HUDEP-2 (cell line): Measurements from ENCODE around the gene KIAA0586.
A peak's percentile ranks its signal among the peaks of the same experiment; 100 is the strongest.
"Not testable (repeated sequence)": the region's sequence is repeated elsewhere in the genome, so short reads cannot be mapped to it uniquely, and the experiment has no call there.

Source experiments
- DNase-seq, 76 experiments: peaks; one replicate each; lab custom pipeline; 2025; ENCODE audit not compliant: unreplicated experiment in 76 of 76; lab: John Stamatoyannopoulos, UW

KIAA0586 gene

GRCh38 chr14:58463147-58463546 lies 35.6 kb downstream of the KIAA0586 start:
- DNase-seq = no peak

GRCh38 chr14:58464652-58465051 lies 37.1 kb downstream of the KIAA0586 start:
- DNase-seq = no peak

GRCh38 chr14:58465421-58465820 lies 37.9 kb downstream of the KIAA0586 start:
- no peak for DNase-seq

GRCh38 chr14:58466459-58466858 lies 38.9 kb downstream of the KIAA0586 start:
- no peak for DNase-seq

GRCh38 chr14:58467575-58467974 lies 40.1 kb downstream of the KIAA0586 start:
- DNase-seq = no peak

GRCh38 chr14:58469309-58469708 lies 41.8 kb downstream of the KIAA0586 start:
- no peak for DNase-seq

- no peak for DNase-seq
Measured at GRCh38 chr14:58476320-58476719, 48.8 kb downstream of the KIAA0586 start.

GRCh38 chr14:58477653-58478052 lies 50.1 kb downstream of the KIAA0586 start:
- DNase-seq = no peak

GRCh38 chr14:58478329-58478728 lies 50.8 kb downstream of the KIAA0586 start:
- not testable (repeated sequence) for DNase-seq

GRCh38 chr14:58479975-58480374 lies 52.5 kb downstream of the KIAA0586 start:
- no peak for DNase-seq

GRCh38 chr14:58484176-58484575 lies 56.7 kb downstream of the KIAA0586 start:
- no peak for DNase-seq

- no peak for DNase-seq
Measured at GRCh38 chr14:58488550-58488949, 61.0 kb downstream of the KIAA0586 start.

- DNase-seq = no peak
Measured at GRCh38 chr14:58491593-58491992, 64.1 kb downstream of the KIAA0586 start.

- DNase-seq = no peak
Measured at GRCh38 chr14:58492044-58492443, 64.5 kb downstream of the KIAA0586 start.

GRCh38 chr14:58501214-58501816 lies 73.8 kb downstream of the KIAA0586 start:
- peak in 28 of 76 experiments; percentile 3 to 46 (median 18) for DNase-seq

GRCh38 chr14:58513272-58513671 lies 85.8 kb downstream of the KIAA0586 start:
- DNase-seq = no peak

GRCh38 chr14:58517592-58517991 lies 90.1 kb downstream of the KIAA0586 start:
- DNase-seq = no peak

GRCh38 chr14:58525691-58526090 lies 98.2 kb downstream of the KIAA0586 start:
- DNase-seq = not testable (repeated sequence)

- no peak for DNase-seq
Measured at GRCh38 chr14:58533446-58533845, 105.9 kb downstream of the KIAA0586 start.

GRCh38 chr14:58535044-58535443 lies 107.5 kb downstream of the KIAA0586 start:
- DNase-seq = no peak

GRCh38 chr14:58537004-58537403 lies 109.5 kb downstream of the KIAA0586 start:
- no peak for DNase-seq

GRCh38 chr14:58540749-58541632 lies 113.5 kb downstream of the KIAA0586 start:
- no peak for DNase-seq
